HG03135 (cell line): ENCODE measurements around the gene DUSP11.
"Not testable (repeated sequence)": the region's sequence is repeated elsewhere in the genome, so short reads cannot be mapped to it uniquely, and the experiment has no call there.

Source experiments
- ATAC-seq: cut with Tn5 transposase; IDR thresholded peaks from one replicate; pipeline ENCODE4 v1.9.1; 2021; ENCODE audit warnings: mild to moderate bottlenecking, moderate library complexity; ENCODE audit not compliant: unreplicated experiment

Gene DUSP11

GRCh38 chr2:73776381-73776780, 3.5 kb downstream of the DUSP11 start:
- no peak for ATAC-seq

- no peak for ATAC-seq
These were observed 7.1 kb downstream of the DUSP11 start for GRCh38 chr2:73772819-73773218.

- no peak for ATAC-seq
These were observed 9.2 kb downstream of the DUSP11 start for GRCh38 chr2:73770725-73771124.

GRCh38 chr2:73766994-73767393, 12.9 kb downstream of the DUSP11 start:
- ATAC-seq, result no peak

GRCh38 chr2:73766349-73766748, 13.6 kb downstream of the DUSP11 start:
- ATAC-seq, result no peak

GRCh38 chr2:73764945-73765344, 15.0 kb downstream of the DUSP11 start:
- ATAC-seq, result no peak

- ATAC-seq, result no peak
These were observed 17.3 kb downstream of the DUSP11 start for GRCh38 chr2:73762571-73762970.

- ATAC-seq, result no peak
These were observed 20.0 kb downstream of the DUSP11 start for GRCh38 chr2:73759904-73760303.

- ATAC-seq, result no peak
These were observed 20.6 kb downstream of the DUSP11 start for GRCh38 chr2:73759285-73759764.

- not testable (repeated sequence) for ATAC-seq
These were observed 25.6 kb downstream of the DUSP11 start for GRCh38 chr2:73754332-73754731.

- no peak for ATAC-seq
These were observed 30.6 kb downstream of the DUSP11 start for GRCh38 chr2:73749314-73749713.

GRCh38 chr2:73746877-73747208, 33.1 kb downstream of the DUSP11 start:
- ATAC-seq, result no peak

GRCh38 chr2:73746015-73746876, 33.7 kb downstream of the DUSP11 start:
- no peak for ATAC-seq

GRCh38 chr2:73740767-73741166, 39.1 kb downstream of the DUSP11 start:
- no peak for ATAC-seq

- ATAC-seq, result no peak
These were observed 40.8 kb downstream of the DUSP11 start for GRCh38 chr2:73739101-73739500.

- peak; percentile 94 for ATAC-seq
These were observed 42.8 kb downstream of the DUSP11 start, which contains the start of gene TPRKB for GRCh38 chr2:73736855-73737779. TPRKB (minus strand) TSS chr2:73737345; CDS start chr2:73734569, 2,776 bp downstream.

GRCh38 chr2:73736378-73736777, 43.5 kb downstream of the DUSP11 start:
- ATAC-seq, result no peak

GRCh38 chr2:73730810-73731209, 49.1 kb downstream of the DUSP11 start:
- ATAC-seq, result no peak

GRCh38 chr2:73728711-73729110, 51.2 kb downstream of the DUSP11 start:
- ATAC-seq, result no peak

- ATAC-seq, result no peak
These were observed 51.9 kb downstream of the DUSP11 start for GRCh38 chr2:73728043-73728442.

- ATAC-seq, result not testable (repeated sequence)
These were observed 53.2 kb downstream of the DUSP11 start for GRCh38 chr2:73726657-73727056.
